Smooth muscle cell of bladder (primary cell): Measurements from ENCODE around the gene EDNRA. TPM values are rescaled to one million over a fixed set of nuclear protein-coding genes. Genes with fewer than 3 reads are reported as not detected.

Experiments used
- total RNA-seq: library from RNA; depleted of rRNA; stranded (reverse); fragments of >200 nt; gene quantifications from 2 replicates; pipeline ENCODE4 v1.2.3, GENCODE V29; 2014

The EDNRA gene
- total RNA-seq, result 3.4 and 8.0 TPM in 2 replicates

GRCh38 chr4:147480891-147481576 lies at the start of gene EDNRA:
EDNRA (plus strand) TSS chr4:147481097; CDS start chr4:147485682, 4,585 bp downstream.

Other genes starting within 250 kb of the EDNRA start
- 29.7 and 42.0 TPM in 2 replicates for gene TMEM184C, start 136.3 kb downstream of the EDNRA start, total RNA-seq
- 10.3 and 11.4 TPM in 2 replicates for gene PRMT9, start 203.1 kb downstream of the EDNRA start, total RNA-seq